HG02571 (cell line): ENCODE data around the gene BPNT1.
"Not testable (repeated sequence)": the region's sequence is repeated elsewhere in the genome, so short reads cannot be mapped to it uniquely, and the experiment has no call there.

ENCODE experiments used
- ATAC-seq: cut with Tn5 transposase; IDR thresholded peaks from one replicate; pipeline ENCODE4 v1.9.1; 2021; ENCODE audit warnings: mild to moderate bottlenecking, moderate library complexity; ENCODE audit not compliant: unreplicated experiment

BPNT1 gene

GRCh38 chr1:220084460-220084859 lies 5.1 kb downstream of the BPNT1 start:
- ATAC-seq = no peak

- no peak for ATAC-seq
Measured at GRCh38 chr1:220077887-220078286, 11.7 kb downstream of the BPNT1 start.

DNA sequence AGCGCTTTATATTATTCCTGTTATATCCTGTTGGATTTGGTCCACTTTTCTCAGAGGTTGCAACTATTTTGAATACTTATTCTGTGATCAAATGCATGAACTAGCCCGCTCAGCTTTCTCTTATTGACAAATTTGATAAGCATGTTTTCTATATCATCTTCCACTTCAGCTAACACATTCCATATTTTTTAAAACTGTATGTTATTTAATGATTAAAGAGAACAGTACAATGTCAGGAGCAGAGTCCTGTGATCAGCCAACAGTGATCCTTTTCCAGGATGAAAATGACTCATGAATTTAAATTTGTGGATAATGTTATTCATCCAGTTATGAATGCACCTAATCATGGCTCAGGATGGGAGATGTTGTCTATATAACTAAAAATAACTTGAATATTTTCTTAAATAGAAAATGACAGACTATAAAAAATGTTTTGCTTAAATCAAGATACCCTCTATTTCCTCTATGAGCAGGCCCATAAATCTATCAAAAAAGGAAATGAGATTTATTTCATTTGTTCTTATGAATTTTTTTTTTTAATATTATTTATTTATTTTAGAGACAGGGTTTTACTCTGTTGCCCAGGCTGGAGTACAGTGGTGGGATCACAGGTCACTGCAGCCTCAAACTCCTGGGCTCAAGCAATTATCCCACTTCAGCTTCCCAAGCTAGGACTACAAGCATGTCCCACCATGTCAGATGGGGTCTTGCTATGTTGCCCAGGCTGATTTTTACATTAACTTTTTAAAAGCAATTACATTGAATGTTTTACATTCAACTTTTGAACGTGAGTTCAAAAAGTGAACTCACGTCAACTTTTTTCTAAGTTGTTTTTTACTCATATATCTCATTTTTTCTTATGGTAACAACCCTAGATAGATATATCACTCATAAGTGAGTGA lies 12.5 kb downstream of the BPNT1 start:
- no peak for ATAC-seq

DNA sequence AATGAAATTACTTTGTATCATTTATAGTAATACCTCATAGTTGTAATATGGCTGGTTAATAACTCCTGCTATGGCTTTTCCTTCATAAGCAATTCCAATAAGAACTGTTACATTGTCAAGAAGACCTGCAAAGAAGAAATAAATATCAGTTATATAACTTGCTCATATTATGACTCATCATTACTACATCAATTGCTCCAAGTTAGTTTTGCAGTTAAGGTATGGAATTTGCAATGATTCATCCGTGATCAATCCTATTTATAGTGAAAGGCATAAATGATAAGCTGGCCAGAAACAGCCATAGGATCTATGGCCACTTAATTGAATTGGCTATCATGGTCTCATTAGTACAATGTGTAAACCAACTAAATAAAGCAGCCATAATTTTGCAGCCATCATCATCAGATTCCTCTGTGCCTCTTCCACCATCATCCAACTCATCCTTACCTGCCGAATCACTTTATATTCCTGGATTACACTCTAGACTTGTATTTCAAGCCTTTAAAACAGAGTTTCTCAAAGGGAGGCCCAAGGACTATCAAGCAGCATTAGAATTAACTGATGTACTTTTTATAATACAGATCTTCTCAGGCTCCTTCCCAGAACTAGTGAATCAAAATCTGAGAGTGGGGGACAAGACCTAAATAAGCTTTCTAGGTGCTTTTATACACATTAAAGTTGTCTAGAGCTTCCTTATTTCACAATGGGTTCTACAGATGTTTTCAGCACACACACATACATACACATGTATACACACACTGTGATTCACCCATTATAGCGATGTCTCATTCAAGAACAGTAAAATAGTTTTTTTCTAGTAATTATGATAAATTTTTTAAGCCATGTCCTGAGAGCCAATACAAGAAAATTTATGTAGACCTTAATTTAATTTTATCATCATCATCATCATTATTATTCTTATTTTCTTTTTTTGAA lies 22.1 kb downstream of the BPNT1 start:
- no peak for ATAC-seq

- ATAC-seq = no peak
Measured at GRCh38 chr1:220062629-220063028, 27.0 kb downstream of the BPNT1 start.

DNA sequence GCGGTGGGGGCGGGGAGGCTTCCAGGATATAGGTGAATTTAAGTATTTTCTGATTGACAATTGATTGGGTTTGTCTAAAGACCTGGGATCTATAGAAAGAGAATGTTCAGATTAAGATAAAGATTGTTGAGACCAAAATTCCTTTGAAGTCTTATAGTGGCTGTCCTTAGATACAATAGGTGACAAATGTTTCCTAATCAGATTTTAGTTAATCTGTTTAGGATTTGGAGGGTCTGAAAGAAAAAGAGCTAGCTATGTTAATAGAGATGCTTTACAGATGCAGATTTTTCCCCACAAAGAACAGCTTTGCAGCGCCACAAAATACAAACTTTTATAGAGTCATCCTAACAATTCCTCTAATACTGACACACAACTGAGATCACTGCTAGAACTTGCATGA lies 28.7 kb downstream of the BPNT1 start:
- ATAC-seq = no peak

DNA sequence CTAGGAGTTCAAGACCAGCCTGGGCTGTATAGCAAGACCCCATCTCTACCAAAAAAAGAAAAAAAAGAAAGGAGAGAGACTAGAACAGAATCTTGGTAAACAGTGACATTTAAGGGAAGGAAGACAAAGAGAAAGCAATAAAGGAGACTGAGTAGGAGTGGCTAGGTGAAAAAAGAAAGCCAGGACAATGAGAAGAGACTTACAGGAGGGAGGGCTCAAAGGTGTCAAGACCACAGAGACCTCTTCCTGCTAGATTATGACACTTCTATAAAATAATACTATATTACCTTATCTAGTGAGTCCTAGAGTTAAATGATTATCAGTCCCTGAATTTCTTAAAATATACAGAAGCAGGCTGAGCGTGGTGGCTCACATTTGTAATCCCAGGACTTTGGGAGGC lies 33.2 kb downstream of the BPNT1 start:
- no peak for ATAC-seq

- ATAC-seq = peak; percentile 96
Measured at GRCh38 chr1:220046052-220046930, 43.3 kb downstream of the BPNT1 start, which contains the start of gene EPRS1. Gene EPRS1 (minus strand): TSS chr1:220046505. CDS start chr1:220046388, 117 bp downstream.

- ATAC-seq = peak; percentile 27
Measured at GRCh38 chr1:220045356-220046051, 44.1 kb downstream of the BPNT1 start.

GRCh38 chr1:220044678-220045355 lies 44.8 kb downstream of the BPNT1 start:
- no peak for ATAC-seq

DNA sequence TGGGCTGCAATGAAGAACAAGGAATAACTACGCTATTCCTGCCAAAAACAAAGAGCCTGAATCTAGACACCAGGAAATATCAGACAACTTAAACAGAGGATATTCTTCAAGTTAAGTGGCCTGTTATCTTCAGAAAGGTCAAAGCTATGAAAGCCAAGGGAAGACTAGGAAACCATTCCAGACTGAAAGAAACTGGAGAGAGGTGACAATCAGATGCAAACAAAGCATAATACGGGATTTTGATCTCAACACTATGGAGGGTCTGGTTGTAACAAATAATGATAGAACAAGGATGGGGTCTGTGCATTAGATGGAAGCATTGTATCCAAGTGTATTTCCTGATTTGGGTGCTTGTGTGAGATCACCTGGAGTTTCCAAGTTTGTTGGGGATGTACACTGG lies 45.9 kb downstream of the BPNT1 start:
- ATAC-seq = no peak

GRCh38 chr1:220040028-220040596 lies 49.5 kb downstream of the BPNT1 start:
- no peak for ATAC-seq

DNA sequence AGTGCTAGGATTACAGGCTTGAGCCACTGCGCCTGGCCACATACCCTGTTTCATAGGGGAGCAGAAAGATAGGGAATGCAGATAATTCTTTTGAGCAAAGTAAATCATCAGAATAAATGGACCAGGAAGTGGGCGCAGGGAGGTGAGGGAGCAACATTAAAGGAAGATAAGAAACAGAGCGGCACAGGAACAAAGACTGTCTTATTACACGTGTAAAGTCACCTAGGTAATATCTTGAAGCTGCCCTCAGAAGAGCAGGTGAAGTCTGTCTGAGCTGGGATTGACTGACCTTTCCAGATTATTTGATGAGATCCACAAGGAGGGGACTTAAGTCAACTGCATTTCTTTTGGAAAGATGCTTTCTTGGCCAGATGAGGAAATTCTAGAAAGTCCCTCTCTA lies 50.9 kb downstream of the BPNT1 start:
- ATAC-seq = no peak

DNA sequence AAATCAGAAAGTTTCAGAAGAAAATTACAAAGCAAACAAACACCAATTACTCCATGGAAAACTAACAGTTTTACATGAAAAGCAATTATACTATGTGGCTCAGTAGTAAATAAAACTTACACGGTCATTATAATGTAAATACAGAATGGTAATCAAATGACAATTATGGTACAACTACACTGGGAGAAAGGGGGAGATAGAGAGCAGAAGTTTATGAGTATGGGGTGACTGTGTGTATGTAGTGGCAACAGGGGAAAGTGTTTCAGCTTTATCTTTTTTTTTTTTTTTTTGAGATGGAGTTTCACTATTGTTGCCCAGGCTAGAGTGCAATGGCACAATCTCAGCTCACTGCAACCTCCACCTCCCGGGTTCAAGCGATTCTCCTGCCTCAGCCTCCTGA lies 51.8 kb downstream of the BPNT1 start:
- ATAC-seq = not testable (repeated sequence)

- no peak for ATAC-seq
Measured at GRCh38 chr1:220032911-220033310, 56.7 kb downstream of the BPNT1 start.

DNA sequence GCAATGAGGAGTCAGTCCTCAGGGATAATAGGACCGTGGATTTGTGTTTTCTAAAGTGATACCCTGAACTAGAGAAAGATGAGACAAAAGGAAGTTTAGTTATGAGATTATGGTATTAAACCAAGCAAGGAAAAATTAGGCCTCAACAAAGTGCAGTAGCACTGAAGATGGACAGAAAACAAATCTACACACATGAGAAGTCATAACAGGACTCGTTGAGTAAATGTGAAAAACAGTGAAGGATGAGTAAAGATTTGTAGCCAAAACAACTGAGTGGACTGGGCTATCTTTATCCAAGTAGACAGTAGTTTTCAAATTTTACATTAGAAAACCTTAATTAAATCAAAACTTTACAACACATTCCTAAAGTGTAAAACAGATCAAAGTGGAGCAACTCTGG lies 58.3 kb downstream of the BPNT1 start:
- ATAC-seq = no peak

DNA sequence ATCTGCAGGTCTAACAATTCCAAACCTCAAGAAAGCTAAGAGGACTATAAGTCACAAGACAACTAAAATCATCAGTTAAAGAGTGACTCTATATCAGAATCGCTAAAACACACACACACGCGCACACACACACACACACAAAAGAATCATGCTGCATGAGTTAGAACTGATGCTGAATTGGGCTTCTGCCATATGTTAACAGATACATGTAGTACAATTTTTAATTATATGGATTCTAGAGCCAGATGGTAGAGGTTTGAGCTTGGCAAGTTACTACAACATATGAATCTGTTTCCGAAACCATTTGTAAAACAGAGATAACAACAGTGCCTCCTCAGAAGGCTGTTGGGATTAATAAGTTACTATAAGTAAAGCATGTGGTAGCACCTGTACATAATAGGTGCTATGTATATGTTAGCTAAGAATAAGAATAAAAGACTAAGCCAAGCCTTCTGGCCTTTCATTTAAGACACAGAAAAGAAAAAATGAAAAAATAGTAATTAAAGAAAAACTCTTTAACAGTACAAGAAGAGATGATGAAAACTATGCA lies 61.2 kb downstream of the BPNT1 start:
- ATAC-seq = no peak

DNA sequence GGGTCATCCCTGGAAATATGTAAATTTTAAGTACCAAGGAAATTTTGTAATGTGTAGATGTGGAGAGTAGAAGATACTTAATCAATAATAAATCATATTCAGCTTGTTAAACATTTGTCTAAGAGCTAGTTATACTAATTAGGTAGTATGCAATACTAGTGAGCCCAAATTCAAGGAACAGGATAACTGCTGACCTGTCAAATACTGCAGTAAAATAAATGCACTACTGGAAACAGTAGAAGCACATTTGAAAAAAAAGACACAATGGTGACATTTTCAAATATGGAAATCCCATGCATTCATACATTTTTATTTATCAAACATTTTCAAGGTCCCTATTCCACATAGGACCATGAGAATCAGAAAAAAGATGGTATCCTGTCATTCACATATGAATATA lies 70.5 kb downstream of the BPNT1 start:
- no peak for ATAC-seq

DNA sequence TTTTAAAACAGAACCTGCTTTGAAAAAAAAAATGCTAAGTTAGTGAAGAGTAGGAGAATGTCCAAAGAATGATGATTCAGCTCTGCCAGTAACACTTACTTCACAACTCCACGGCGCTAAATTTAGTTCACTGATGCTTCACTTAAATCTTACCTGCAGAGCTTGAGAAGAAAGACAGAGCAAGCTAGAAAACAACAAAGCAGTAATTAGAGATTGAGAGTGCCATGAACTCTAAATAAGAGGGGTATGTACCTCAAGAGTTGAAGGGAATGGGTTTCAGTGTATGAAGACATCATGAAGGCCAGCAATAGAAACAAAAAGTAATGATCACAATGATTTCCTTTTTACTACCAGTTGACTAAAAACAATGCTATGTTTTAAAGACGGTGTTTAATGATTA lies 76.1 kb downstream of the BPNT1 start:
- ATAC-seq = no peak
